Activated effector memory CD4-positive, alpha-beta T cell treated with Interleukin-2 at 50 U/mL for 16 hours (primary cell): Measurements from ENCODE around the gene OR9A4.

ENCODE experiments used
- DNase-seq: peaks from one replicate; pipeline ENCODE4 v3.0.0-alpha.2; 2020

The OR9A4 gene

GRCh38 chr7:141949021-141949420 lies 32.8 kb downstream of the OR9A4 start:
- no peak for DNase-seq

GRCh38 chr7:141949451-141949850 lies 33.3 kb downstream of the OR9A4 start:
- no peak for DNase-seq

- no peak for DNase-seq
Measured at GRCh38 chr7:141949911-141950310, 33.7 kb downstream of the OR9A4 start.

GRCh38 chr7:141950806-141951205 lies 34.6 kb downstream of the OR9A4 start:
- no peak for DNase-seq

GRCh38 chr7:141952461-141952860 lies 36.3 kb downstream of the OR9A4 start:
- DNase-seq: no peak

- DNase-seq: no peak
Measured at GRCh38 chr7:141954334-141954733, 38.1 kb downstream of the OR9A4 start.

- no peak for DNase-seq
Measured at GRCh38 chr7:141956084-141956483, 39.9 kb downstream of the OR9A4 start.

- DNase-seq: no peak
Measured at GRCh38 chr7:141960687-141961422, 44.7 kb downstream of the OR9A4 start.
